ENCODE results near the gene STIM2. TPM values are rescaled to one million over a fixed set of nuclear protein-coding genes. Genes with fewer than 3 reads are reported as not detected.
A peak's percentile ranks its signal among the peaks of the same experiment; 100 is the strongest.
"Not testable (repeated sequence)": the region's sequence is repeated elsewhere in the genome, so short reads cannot be mapped to it uniquely, and the experiment has no call there.

Gene STIM2
- total RNA-seq: 10 to 100 TPM in 1 of 2 donors, 1 to 10 TPM in 1; 9.2 to 10.5 TPM

GRCh38 chr4:26860157-26860921 lies at the start of gene STIM2:
Gene STIM2, plus strand, starts transcription at chr4:26860841.
- DNase-seq (ENCODE audit: low spot score): peak; percentile 94
- peak in 1 of 2 donors; percentile 41 for TF ChIP-seq CTCF (IDR thresholded peaks at IDR 0.05)
- no peaks in the 10 kb centered on the region for H3K9me3 ChIP-seq
- no peaks in the 10 kb centered on the region for H3K36me3 ChIP-seq
- H3K27me3 ChIP-seq: no peaks in the 10 kb centered on the region
- peak within 1 kb of the TSS; percentile 73 to 92 for H3K4me3 ChIP-seq
- peaks cover 0 to 62% of the 10 kb centered on the region in 2 donors for H3K4me1 ChIP-seq
- H3K27ac ChIP-seq: peak within 1 kb of the TSS; percentile 91 to 94

- not testable (repeated sequence) for DNase-seq (ENCODE audit: low spot score); H3K9me3 ChIP-seq; H3K27me3 ChIP-seq; H3K4me3 ChIP-seq; H3K36me3 ChIP-seq
- Histone ChIP-seq H3K27ac (peak overlapping the region in 1 of 2 donors; percentile 15), H3K4me1 (peaks cover 0 to 13% of the 10 kb centered on the region in 2 donors)
Observed at GRCh38 chr4:26811571-26811970, 49.1 kb upstream of the STIM2 start.

- Histone ChIP-seq H3K4me1 (peaks cover 0 to 13% of the 10 kb centered on the region in 2 donors), H3K9me3 (no peaks in the 10 kb centered on the region), H3K27ac (peak overlapping the region in 1 of 2 donors; percentile 33), H3K27me3 (no peaks in the 10 kb centered on the region), H3K4me3 (no peak overlapping the region), H3K36me3 (no peaks in the 10 kb centered on the region)
- TF ChIP-seq CTCF (IDR thresholded peaks at IDR 0.05): no peak
- DNase-seq (ENCODE audit: low spot score): no peak
Observed at GRCh38 chr4:26812049-26812714, 48.5 kb upstream of the STIM2 start.

- Histone ChIP-seq H3K27me3 (no peaks in the 10 kb centered on the region), H3K4me1 (peaks cover 0 to 13% of the 10 kb centered on the region in 2 donors), H3K27ac (no peak overlapping the region), H3K36me3 (no peaks in the 10 kb centered on the region), H3K9me3 (no peaks in the 10 kb centered on the region), H3K4me3 (no peak overlapping the region)
- no peak for DNase-seq (ENCODE audit: low spot score)
- TF ChIP-seq CTCF (IDR thresholded peaks at IDR 0.05): no peak
Observed at GRCh38 chr4:26813698-26814097, 46.9 kb upstream of the STIM2 start.

- no peak overlapping the region for H3K4me3 ChIP-seq
- H3K27me3 ChIP-seq: no peaks in the 10 kb centered on the region
- H3K4me1 ChIP-seq: peaks cover 0 to 13% of the 10 kb centered on the region in 2 donors
- no peak for DNase-seq (ENCODE audit: low spot score)
- H3K9me3 ChIP-seq: no peaks in the 10 kb centered on the region
- H3K27ac ChIP-seq: peak overlapping the region in 1 of 2 donors; percentile 31
- no peak for TF ChIP-seq CTCF (IDR thresholded peaks at IDR 0.05)
- H3K36me3 ChIP-seq: no peaks in the 10 kb centered on the region
Observed at GRCh38 chr4:26815199-26815598, 45.4 kb upstream of the STIM2 start.

- DNase-seq (ENCODE audit: low spot score): no peak
- Histone ChIP-seq H3K36me3 (no peaks in the 10 kb centered on the region), H3K9me3 (no peaks in the 10 kb centered on the region), H3K27me3 (no peaks in the 10 kb centered on the region), H3K27ac (peak overlapping the region in 1 of 2 donors; percentile 31), H3K4me3 (no peak overlapping the region), H3K4me1 (peaks cover 0 to 13% of the 10 kb centered on the region in 2 donors)
- TF ChIP-seq CTCF (IDR thresholded peaks at IDR 0.05): no peak
Observed at GRCh38 chr4:26815706-26816105, 44.9 kb upstream of the STIM2 start.
